Measurements from ENCODE around the gene TESK1. TPM values are rescaled to one million over a fixed set of nuclear protein-coding genes. Genes with fewer than 3 reads are reported as not detected.
"Not testable (repeated sequence)": the region's sequence is repeated elsewhere in the genome, so short reads cannot be mapped to it uniquely, and the experiment has no call there.

Gene TESK1
- total RNA-seq, 1 experiment from 2014 or later, result 27.9 TPM

DNA sequence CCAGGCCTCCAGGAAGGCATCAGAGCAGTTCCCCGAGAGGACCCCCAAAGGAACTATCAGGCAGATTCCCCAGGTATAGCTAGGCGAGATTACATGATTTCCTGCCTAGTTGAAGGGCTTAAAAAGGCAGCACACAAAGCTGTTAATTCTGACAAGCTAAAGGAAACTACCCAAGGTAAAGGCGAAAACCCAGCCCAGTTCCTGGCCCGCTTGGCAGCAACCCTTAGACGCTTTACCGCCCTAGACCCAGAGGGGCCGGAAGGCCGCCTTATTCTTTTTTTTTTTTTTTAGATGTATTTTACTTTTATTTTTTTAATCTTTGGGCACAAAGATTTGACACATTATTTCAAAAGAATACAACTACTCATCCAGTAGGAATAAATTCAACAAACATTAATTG is 33.7 kb downstream of the TESK1 start:
- H3K4me1 Mint-ChIP-seq (ENCODE audit: low read depth, unreplicated experiment); intact Hi-C loops (cut with micrococcal nuclease; ENCODE audit: unreplicated experiment); CTCF ChIA-PET: not testable (repeated sequence)

DNA sequence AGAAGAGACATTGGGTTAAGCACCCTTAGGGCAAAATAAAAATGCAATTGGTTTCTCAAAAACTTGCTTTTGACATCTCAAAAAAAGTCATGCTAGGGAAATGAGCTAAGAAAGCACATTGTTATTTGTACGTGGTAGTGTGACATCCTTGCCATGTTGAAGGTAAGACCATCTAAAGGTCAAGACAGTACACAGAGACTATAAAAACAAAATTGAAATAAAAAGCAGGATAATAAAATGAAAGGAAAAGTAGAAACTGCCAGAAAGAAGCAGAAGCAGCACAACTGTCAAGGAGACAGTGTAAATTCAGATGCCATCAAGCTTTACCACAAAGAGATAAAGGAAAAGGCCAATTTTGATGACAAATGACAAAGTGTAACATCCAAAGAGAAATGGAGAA is 34.2 kb downstream of the TESK1 start:
- DNase-seq; H3K36me3 ChIP-seq (ENCODE audit: control insufficient read depth, insufficient read depth, low read length); BruUV-seq (replicated peaks); H3K36me3 Mint-ChIP-seq (ENCODE audit: insufficient read depth, unreplicated experiment); H3K9me3 Mint-ChIP-seq (ENCODE audit: unreplicated experiment); intact Hi-C loops (cut with micrococcal nuclease; ENCODE audit: unreplicated experiment); POLR2A ChIA-PET; CTCF ChIA-PET; H3K27me3 Mint-ChIP-seq (ENCODE audit: insufficient read depth, unreplicated experiment); H3K27me3 ChIP-seq (replicated peaks; ENCODE audit: control insufficient read depth, insufficient read depth, low read length); H3K27ac Mint-ChIP-seq (ENCODE audit: unreplicated experiment); H3K4me3 ChIP-seq (ENCODE audit: low read depth, low read length); H3K4me3 Mint-ChIP-seq (ENCODE audit: unreplicated experiment); H3K4me1 ChIP-seq; H3K9me3 ChIP-seq; H3K4me1 Mint-ChIP-seq (ENCODE audit: low read depth, unreplicated experiment): not testable (repeated sequence)

More for the DNA sequence above, 33.7 kb downstream of the TESK1 start:
- DNase-seq; H3K27me3 Mint-ChIP-seq (ENCODE audit: insufficient read depth, unreplicated experiment); H3K4me1 ChIP-seq; BruUV-seq (replicated peaks); H3K4me3 ChIP-seq (ENCODE audit: low read depth, low read length); H3K4me3 Mint-ChIP-seq (ENCODE audit: unreplicated experiment); H3K36me3 Mint-ChIP-seq (ENCODE audit: insufficient read depth, unreplicated experiment); H3K27ac Mint-ChIP-seq (ENCODE audit: unreplicated experiment); H3K9me3 ChIP-seq; POLR2A ChIA-PET; H3K27me3 ChIP-seq (replicated peaks; ENCODE audit: control insufficient read depth, insufficient read depth, low read length); H3K36me3 ChIP-seq (ENCODE audit: control insufficient read depth, insufficient read depth, low read length); H3K9me3 Mint-ChIP-seq (ENCODE audit: unreplicated experiment): not testable (repeated sequence)

DNA sequence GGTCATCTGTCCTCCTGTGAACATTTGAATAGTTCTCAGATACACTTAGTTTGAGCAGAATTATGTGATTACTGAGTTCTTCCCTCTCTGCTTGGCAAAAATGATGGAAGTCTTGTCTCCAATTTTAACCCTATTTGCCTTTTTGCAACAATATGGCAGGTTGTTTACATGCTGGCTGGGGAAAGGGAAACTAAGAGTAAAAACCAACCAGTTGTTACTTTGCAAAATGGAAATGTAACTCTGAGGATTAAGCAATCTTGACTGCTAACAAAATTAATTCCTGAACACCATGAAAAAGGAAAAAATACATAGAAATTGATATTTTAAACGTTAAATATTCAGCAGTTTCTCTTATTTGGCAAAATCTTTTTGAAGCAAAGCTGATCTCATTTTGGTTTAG is 34.6 kb downstream of the TESK1 start:
- Mint-ChIP-seq H3K27me3 (ENCODE audit: insufficient read depth, unreplicated experiment) (no peaks in the 10 kb centered on the region), H3K27ac (ENCODE audit: unreplicated experiment) (no peak overlapping the region), H3K36me3 (ENCODE audit: insufficient read depth, unreplicated experiment) (peaks cover 6% of the 10 kb centered on the region), H3K4me3 (ENCODE audit: unreplicated experiment) (no peak overlapping the region), H3K9me3 (ENCODE audit: unreplicated experiment) (no peaks in the 10 kb centered on the region), H3K4me1 (ENCODE audit: low read depth, unreplicated experiment) (no peaks in the 10 kb centered on the region)
- H3K4me3 ChIP-seq (ENCODE audit: low read depth, low read length), result no peak overlapping the region
- no TSS peak for BruUV-seq (replicated peaks)
- intact Hi-C loops (cut with micrococcal nuclease; ENCODE audit: unreplicated experiment), result no loop called here
- TF ChIP-seq, protein P1, sequence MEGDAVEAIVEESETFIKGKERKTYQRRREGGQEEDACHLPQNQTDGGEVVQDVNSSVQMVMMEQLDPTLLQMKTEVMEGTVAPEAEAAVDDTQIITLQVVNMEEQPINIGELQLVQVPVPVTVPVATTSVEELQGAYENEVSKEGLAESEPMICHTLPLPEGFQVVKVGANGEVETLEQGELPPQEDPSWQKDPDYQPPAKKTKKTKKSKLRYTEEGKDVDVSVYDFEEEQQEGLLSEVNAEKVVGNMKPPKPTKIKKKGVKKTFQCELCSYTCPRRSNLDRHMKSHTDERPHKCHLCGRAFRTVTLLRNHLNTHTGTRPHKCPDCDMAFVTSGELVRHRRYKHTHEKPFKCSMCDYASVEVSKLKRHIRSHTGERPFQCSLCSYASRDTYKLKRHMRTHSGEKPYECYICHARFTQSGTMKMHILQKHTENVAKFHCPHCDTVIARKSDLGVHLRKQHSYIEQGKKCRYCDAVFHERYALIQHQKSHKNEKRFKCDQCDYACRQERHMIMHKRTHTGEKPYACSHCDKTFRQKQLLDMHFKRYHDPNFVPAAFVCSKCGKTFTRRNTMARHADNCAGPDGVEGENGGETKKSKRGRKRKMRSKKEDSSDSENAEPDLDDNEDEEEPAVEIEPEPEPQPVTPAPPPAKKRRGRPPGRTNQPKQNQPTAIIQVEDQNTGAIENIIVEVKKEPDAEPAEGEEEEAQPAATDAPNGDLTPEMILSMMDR (IDR thresholded peaks at IDR 0.05; ENCODE audit: insufficient read depth in 1 of 2, low read depth in 1 of 2, low read length in 1 of 2, severe bottlenecking in 1 of 2, unreplicated experiment in 1 of 2), result no peak
- H3K27me3 ChIP-seq (replicated peaks; ENCODE audit: control insufficient read depth, insufficient read depth, low read length), result no peaks in the 10 kb centered on the region
- no peaks in the 10 kb centered on the region for H3K9me3 ChIP-seq
- H3K36me3 ChIP-seq (ENCODE audit: control insufficient read depth, insufficient read depth, low read length), result no peaks in the 10 kb centered on the region
- no peak for DNase-seq
- ChIA-PET POLR2A (no interaction called here), CTCF (interaction anchor here (0.5 kb wide), 1 partner anchor 150 kb away, joined by 7 read pairs; the partner anchor contains the start of gene RUSC2)
- H3K4me1 ChIP-seq, result no peaks in the 10 kb centered on the region

DNA sequence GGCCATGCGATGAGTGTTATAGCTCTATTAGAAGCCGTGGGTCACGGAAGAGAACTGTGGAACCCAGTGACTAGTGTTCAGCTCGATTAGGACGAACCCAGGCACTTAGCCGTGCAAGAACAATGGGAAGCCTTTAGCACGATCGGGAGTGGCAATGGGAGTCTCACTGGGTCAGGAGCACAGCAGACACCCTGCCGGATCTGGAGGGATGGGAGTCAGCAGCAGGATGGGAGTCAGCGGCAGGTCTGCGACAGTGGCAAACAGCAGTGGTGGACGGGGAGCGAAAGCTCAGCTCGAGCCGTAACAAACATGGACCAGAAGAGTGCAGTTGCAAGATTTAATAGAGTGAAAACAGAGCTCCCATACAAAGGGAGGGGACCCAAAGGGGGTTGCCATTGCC is 35.4 kb downstream of the TESK1 start:
- H3K4me1 Mint-ChIP-seq (ENCODE audit: low read depth, unreplicated experiment); H3K27ac Mint-ChIP-seq (ENCODE audit: unreplicated experiment); H3K27me3 Mint-ChIP-seq (ENCODE audit: insufficient read depth, unreplicated experiment); H3K9me3 ChIP-seq; H3K9me3 Mint-ChIP-seq (ENCODE audit: unreplicated experiment); H3K27me3 ChIP-seq (replicated peaks; ENCODE audit: control insufficient read depth, insufficient read depth, low read length); H3K4me1 ChIP-seq; DNase-seq; H3K4me3 ChIP-seq (ENCODE audit: low read depth, low read length); CTCF ChIA-PET; BruUV-seq (replicated peaks); intact Hi-C loops (cut with micrococcal nuclease; ENCODE audit: unreplicated experiment); H3K36me3 ChIP-seq (ENCODE audit: control insufficient read depth, insufficient read depth, low read length); H3K4me3 Mint-ChIP-seq (ENCODE audit: unreplicated experiment); H3K36me3 Mint-ChIP-seq (ENCODE audit: insufficient read depth, unreplicated experiment): not testable (repeated sequence)
- POLR2A ChIA-PET, result interaction anchor here (0.7 kb wide), 1 partner anchor 1401 kb away, joined by 3 read pairs; no protein-coding TSS in a partner anchor

DNA sequence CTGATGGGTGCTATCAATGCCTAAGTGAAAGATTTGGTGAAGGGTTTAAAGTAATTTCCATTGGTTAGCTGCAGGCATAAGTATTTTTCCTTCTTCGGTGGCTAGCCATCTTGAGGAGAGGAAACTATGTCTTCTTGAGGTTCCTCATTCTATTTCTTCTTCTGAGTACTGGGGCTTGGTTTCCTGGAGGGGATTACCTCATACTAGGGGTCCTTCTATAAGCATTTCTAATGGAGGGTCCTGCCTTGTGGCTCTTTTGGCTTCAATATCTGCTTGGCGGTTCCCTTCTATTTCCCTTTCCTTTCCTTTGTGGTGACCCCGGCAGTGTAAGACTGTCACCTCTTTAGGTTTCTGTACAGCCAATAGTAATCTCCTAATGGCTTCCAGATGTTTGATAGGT is 36.4 kb downstream of the TESK1 start:
- H3K27me3 Mint-ChIP-seq (ENCODE audit: insufficient read depth, unreplicated experiment); H3K9me3 Mint-ChIP-seq (ENCODE audit: unreplicated experiment); H3K27me3 ChIP-seq (replicated peaks; ENCODE audit: control insufficient read depth, insufficient read depth, low read length); H3K36me3 ChIP-seq (ENCODE audit: control insufficient read depth, insufficient read depth, low read length); DNase-seq; H3K4me1 ChIP-seq; H3K4me3 Mint-ChIP-seq (ENCODE audit: unreplicated experiment); H3K9me3 ChIP-seq; CTCF ChIA-PET; H3K27ac Mint-ChIP-seq (ENCODE audit: unreplicated experiment); POLR2A ChIA-PET; H3K4me1 Mint-ChIP-seq (ENCODE audit: low read depth, unreplicated experiment); H3K4me3 ChIP-seq (ENCODE audit: low read depth, low read length); intact Hi-C loops (cut with micrococcal nuclease; ENCODE audit: unreplicated experiment); BruUV-seq (replicated peaks): not testable (repeated sequence)
- peaks cover 12% of the 10 kb centered on the region for H3K36me3 Mint-ChIP-seq (ENCODE audit: insufficient read depth, unreplicated experiment)

Data from Caco-2 (cell line).